KOPT-K1 (cell line): ENCODE data around the gene DGKB.
"Not testable (repeated sequence)": the region's sequence is repeated elsewhere in the genome, so short reads cannot be mapped to it uniquely, and the experiment has no call there.

Experiments used
- H3K27ac ChIP-seq: fragments of 200-600 bp; sonication (generic); 2 replicates; pipeline ENCODE4 v1.5.1; 2016; ENCODE audit warnings: antibody characterized with exemption, mild to moderate bottlenecking, low read depth, low read length; ENCODE audit not compliant: poor library complexity, severe bottlenecking
- H3K36me3 ChIP-seq: fragments of 200-600 bp; sonication (generic); 2 replicates; pipeline ENCODE4 v1.5.1; 2017; ENCODE audit warnings: antibody characterized with exemption, mild to moderate bottlenecking, low read length, moderate library complexity; ENCODE audit not compliant: insufficient read depth
- H3K9me3 ChIP-seq: fragments of 200-600 bp; sonication (generic); 2 replicates; pipeline ENCODE4 v1.5.1; 2017; ENCODE audit warnings: antibody characterized with exemption, low read length, mild to moderate bottlenecking; ENCODE audit not compliant: insufficient read depth, poor library complexity, severe bottlenecking

Gene DGKB

GRCh38 chr7:14507617-14508016, 394.9 kb downstream of the DGKB start:
- H3K9me3 ChIP-seq = peaks cover 7% of the 10 kb centered on the region
- H3K27ac ChIP-seq = no peak overlapping the region
- H3K36me3 ChIP-seq = no peaks in the 10 kb centered on the region

- no peak overlapping the region for H3K27ac ChIP-seq
- peaks cover 4% of the 10 kb centered on the region for H3K9me3 ChIP-seq
- no peaks in the 10 kb centered on the region for H3K36me3 ChIP-seq
These were observed 396.6 kb downstream of the DGKB start for GRCh38 chr7:14505906-14506305.

GRCh38 chr7:14504134-14504533, 398.4 kb downstream of the DGKB start:
- no peaks in the 10 kb centered on the region for H3K9me3 ChIP-seq
- no peak overlapping the region for H3K27ac ChIP-seq
- no peaks in the 10 kb centered on the region for H3K36me3 ChIP-seq

GRCh38 chr7:14503623-14504022, 398.9 kb downstream of the DGKB start:
- Histone ChIP-seq H3K36me3 (no peaks in the 10 kb centered on the region), H3K27ac (no peak overlapping the region), H3K9me3 (no peaks in the 10 kb centered on the region)

- no peaks in the 10 kb centered on the region for H3K9me3 ChIP-seq
- no peaks in the 10 kb centered on the region for H3K36me3 ChIP-seq
- H3K27ac ChIP-seq = no peak overlapping the region
These were observed 401.1 kb downstream of the DGKB start for GRCh38 chr7:14501436-14501835.

GRCh38 chr7:14497390-14497789, 405.2 kb downstream of the DGKB start:
- Histone ChIP-seq H3K27ac (no peak overlapping the region), H3K36me3 (no peaks in the 10 kb centered on the region), H3K9me3 (no peaks in the 10 kb centered on the region)

- no peak overlapping the region for H3K27ac ChIP-seq
- no peaks in the 10 kb centered on the region for H3K36me3 ChIP-seq
- H3K9me3 ChIP-seq = no peaks in the 10 kb centered on the region
These were observed 406.9 kb downstream of the DGKB start for GRCh38 chr7:14495633-14496032.

GRCh38 chr7:14487701-14488395, 414.7 kb downstream of the DGKB start:
- Histone ChIP-seq H3K36me3 (no peaks in the 10 kb centered on the region), H3K9me3 (no peaks in the 10 kb centered on the region), H3K27ac (no peak overlapping the region)

- Histone ChIP-seq H3K9me3 (no peaks in the 10 kb centered on the region), H3K36me3 (no peaks in the 10 kb centered on the region), H3K27ac (no peak overlapping the region)
These were observed 418.9 kb downstream of the DGKB start for GRCh38 chr7:14483663-14484062.

GRCh38 chr7:14480281-14480680, 422.3 kb downstream of the DGKB start:
- Histone ChIP-seq H3K36me3 (no peaks in the 10 kb centered on the region), H3K9me3 (no peaks in the 10 kb centered on the region), H3K27ac (no peak overlapping the region)

- H3K27ac ChIP-seq = no peak overlapping the region
- no peaks in the 10 kb centered on the region for H3K9me3 ChIP-seq
- no peaks in the 10 kb centered on the region for H3K36me3 ChIP-seq
These were observed 423.6 kb downstream of the DGKB start for GRCh38 chr7:14478834-14479510.

- not testable (repeated sequence) for H3K27ac ChIP-seq, H3K36me3 ChIP-seq, H3K9me3 ChIP-seq
These were observed 440.8 kb downstream of the DGKB start for GRCh38 chr7:14461716-14462115.

GRCh38 chr7:14458846-14459245, 443.7 kb downstream of the DGKB start:
- not testable (repeated sequence) for H3K36me3 ChIP-seq, H3K9me3 ChIP-seq, H3K27ac ChIP-seq

GRCh38 chr7:14457568-14458453, 444.7 kb downstream of the DGKB start:
- Histone ChIP-seq H3K36me3 (no peaks in the 10 kb centered on the region), H3K27ac (no peak overlapping the region), H3K9me3 (no peaks in the 10 kb centered on the region)

- H3K27ac ChIP-seq = no peak overlapping the region
- peaks cover 26% of the 10 kb centered on the region for H3K9me3 ChIP-seq
- no peaks in the 10 kb centered on the region for H3K36me3 ChIP-seq
These were observed 453.3 kb downstream of the DGKB start for GRCh38 chr7:14449291-14449690.
